T-helper 1 cell treated with Interleukin-12 subunit alpha and Interleukin-12 subunit beta and Interleukin-4 antibody, amounts not matched to agents 30 μg/mL and 1 μg/mL, for 36 hours (primary cell): ENCODE results near the gene PFKP.

Source experiments
- H3K27ac Mint-ChIP-seq: one replicate; pipeline ENCODE4 v1.8.0; 2021; ENCODE audit warnings: mild to moderate bottlenecking, mixed read lengths
- H3K27me3 Mint-ChIP-seq: one replicate; pipeline ENCODE4 v1.8.0; 2021; ENCODE audit warnings: low read depth, mixed read lengths
- H3K36me3 Mint-ChIP-seq: one replicate; pipeline ENCODE4 v1.8.0; 2021; ENCODE audit warnings: low read depth, mixed read lengths
- H3K4me1 Mint-ChIP-seq: one replicate; pipeline ENCODE4 v1.8.0; 2021; ENCODE audit warnings: low read depth, mixed read lengths
- H3K4me3 Mint-ChIP-seq: one replicate; pipeline ENCODE4 v1.8.0; 2021; ENCODE audit warnings: mild to moderate bottlenecking, moderate library complexity, mixed read lengths
- H3K9me3 Mint-ChIP-seq: one replicate; pipeline ENCODE4 v1.8.0; 2021; ENCODE audit warnings: mixed read lengths

PFKP gene

DNA sequence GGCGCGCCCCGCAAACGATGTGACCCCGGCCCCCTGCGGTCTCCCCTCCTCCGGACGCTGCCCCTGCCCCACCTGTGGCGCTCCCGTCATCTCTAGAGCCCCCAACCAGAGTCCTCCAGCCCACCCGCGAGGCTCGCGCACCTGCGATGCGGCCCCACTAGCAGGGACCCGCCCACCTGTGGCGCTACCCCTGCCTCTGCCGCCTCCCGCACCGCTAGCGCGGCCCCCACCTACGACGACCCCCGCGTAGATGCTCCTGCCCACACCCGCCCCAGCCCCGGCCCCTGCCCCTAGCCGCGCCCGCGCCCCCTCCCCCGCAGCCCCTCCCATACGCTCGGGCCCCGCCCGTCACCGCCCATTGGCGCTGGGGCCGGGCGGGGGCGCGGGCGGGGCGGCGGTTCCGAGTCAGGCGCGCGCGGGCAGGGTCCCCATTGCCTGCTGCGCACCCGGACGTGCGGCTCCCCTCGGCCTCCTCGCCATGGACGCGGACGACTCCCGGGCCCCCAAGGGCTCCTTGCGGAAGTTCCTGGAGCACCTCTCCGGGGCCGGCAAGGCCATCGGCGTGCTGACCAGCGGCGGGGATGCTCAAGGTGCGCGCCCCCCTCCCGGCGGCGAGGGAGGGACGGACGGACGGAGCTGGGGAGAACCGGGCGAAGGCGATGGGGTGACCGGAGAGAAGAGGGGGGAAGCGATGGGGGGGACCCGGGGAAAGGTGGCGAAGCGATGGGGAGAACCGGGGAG lies at the start of gene PFKP:
Gene PFKP (plus strand): TSS at position 431 of the 741 bp plus-strand sequence. CDS start 48 bp downstream, at position 479.
- peaks cover 26% of the 10 kb centered on the region for H3K4me1 Mint-ChIP-seq
- H3K27me3 Mint-ChIP-seq: peaks cover 22% of the 10 kb centered on the region
- peaks cover 19% of the 10 kb centered on the region for H3K36me3 Mint-ChIP-seq
- H3K4me3 Mint-ChIP-seq: peak within 1 kb of the TSS; percentile 87
- H3K27ac Mint-ChIP-seq: peak within 1 kb of the TSS; percentile 83
- H3K9me3 Mint-ChIP-seq: no peaks in the 10 kb centered on the region

DNA sequence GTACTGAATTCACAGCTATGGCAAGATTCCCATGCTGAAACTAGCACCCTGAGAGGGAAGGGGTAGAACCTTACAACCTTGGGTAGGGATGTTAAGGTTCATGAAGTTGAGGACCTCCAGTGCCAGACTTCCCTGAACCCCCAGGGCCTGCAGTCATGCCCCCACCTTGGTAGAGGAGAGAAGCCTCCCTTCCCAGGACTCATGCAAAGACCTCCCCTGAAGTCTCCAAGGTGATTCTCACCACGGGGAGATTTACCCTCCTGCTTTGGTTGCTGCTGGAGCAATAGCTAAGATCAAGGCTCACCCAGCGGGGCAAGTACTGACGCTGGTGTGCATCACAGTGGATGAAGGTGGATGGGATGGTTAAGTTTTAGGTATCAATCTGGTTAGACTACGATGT lies 49.1 kb upstream of the PFKP start:
- Mint-ChIP-seq H3K27ac (no peak overlapping the region), H3K27me3 (peaks cover 7% of the 10 kb centered on the region), H3K4me1 (no peaks in the 10 kb centered on the region), H3K36me3 (no peaks in the 10 kb centered on the region), H3K9me3 (no peaks in the 10 kb centered on the region), H3K4me3 (no peak overlapping the region)

DNA sequence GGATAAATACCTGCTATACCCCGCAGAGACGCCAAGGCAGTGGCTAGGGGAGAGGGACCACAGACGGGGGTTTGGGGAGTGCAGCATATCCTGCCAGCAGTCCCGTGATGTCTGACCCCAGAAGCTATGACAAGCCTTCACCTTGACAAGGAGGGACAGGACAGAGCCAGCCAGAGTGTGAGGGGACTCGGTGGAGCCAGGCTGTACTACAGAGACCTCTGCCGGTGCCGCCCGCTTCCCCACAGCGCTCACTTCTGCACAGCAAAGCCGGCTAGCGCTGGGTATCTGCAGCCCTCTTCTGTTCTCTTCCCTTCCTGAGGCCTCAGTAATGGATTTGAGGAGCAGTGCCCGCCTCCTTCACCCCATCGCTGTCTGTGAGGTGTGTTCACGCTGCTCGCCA lies 47.0 kb upstream of the PFKP start:
- H3K9me3 Mint-ChIP-seq: no peaks in the 10 kb centered on the region
- H3K4me1 Mint-ChIP-seq: no peaks in the 10 kb centered on the region
- no peak overlapping the region for H3K27ac Mint-ChIP-seq
- no peaks in the 10 kb centered on the region for H3K27me3 Mint-ChIP-seq
- no peaks in the 10 kb centered on the region for H3K36me3 Mint-ChIP-seq
- H3K4me3 Mint-ChIP-seq: no peak overlapping the region

DNA sequence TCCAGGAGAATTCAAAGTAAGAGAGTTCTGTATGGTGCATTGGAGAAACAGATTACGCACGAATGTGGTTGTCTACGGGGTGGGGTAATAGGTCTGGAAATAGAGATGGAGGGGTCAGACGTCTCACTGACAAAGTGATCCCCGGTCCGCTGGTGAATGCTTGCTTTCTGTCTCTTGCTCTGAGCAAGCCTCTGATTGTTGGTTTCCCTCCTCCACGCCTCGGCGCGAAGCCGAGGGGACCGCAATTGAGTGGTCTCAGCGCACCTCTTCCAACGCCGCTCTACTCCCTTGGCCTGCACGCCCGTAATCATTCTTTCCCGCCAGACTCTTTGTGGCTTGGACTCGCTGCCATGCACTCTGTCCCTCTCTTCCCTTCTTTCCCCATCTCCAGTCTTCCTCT lies 46.5 kb upstream of the PFKP start:
- Mint-ChIP-seq H3K36me3 (no peaks in the 10 kb centered on the region), H3K27ac (no peak overlapping the region), H3K4me1 (no peaks in the 10 kb centered on the region), H3K27me3 (no peaks in the 10 kb centered on the region), H3K9me3 (no peaks in the 10 kb centered on the region), H3K4me3 (no peak overlapping the region)

DNA sequence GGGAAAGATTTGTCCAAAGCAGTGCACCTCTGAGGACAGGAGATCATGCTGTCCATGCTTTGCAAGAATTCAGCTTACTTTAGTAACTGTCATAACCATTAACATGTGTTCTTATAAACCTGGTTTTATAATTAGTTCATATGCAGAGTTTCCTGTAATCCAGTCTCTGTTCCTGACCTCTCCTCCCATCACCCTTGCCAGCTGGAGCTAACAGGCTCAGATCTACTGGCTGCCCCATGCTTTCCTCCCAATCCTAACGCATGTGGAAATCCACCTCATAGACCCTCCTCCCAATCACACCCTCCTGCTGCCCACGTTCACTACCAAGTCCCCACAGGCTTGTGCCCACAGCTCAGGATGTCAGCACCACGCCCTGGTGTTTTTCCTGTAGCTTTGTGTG lies 45.3 kb upstream of the PFKP start:
- Mint-ChIP-seq H3K27me3 (no peaks in the 10 kb centered on the region), H3K27ac (no peak overlapping the region), H3K9me3 (no peaks in the 10 kb centered on the region), H3K4me1 (no peaks in the 10 kb centered on the region), H3K36me3 (no peaks in the 10 kb centered on the region), H3K4me3 (no peak overlapping the region)

DNA sequence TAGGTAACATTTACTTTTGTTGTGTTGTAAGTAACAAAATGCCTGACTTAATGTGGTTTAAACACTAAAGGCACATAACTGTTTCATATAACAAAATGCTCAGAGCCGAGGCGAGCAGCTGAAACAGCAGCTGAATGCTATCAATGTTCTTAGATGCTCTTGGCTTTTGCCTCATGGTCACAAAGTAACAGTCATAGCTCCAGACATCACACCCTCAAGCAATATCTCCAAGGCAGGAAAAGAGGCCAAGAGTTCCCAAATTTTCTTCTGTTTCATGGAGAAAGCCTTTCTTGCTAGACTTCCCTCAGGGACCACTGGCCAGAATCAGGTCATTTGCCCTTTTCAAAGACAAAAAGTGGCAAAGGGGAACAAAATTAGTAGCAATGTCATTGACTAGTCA lies 43.5 kb upstream of the PFKP start:
- Mint-ChIP-seq H3K4me3 (no peak overlapping the region), H3K36me3 (no peaks in the 10 kb centered on the region), H3K4me1 (no peaks in the 10 kb centered on the region), H3K27ac (no peak overlapping the region), H3K27me3 (no peaks in the 10 kb centered on the region), H3K9me3 (no peaks in the 10 kb centered on the region)

DNA sequence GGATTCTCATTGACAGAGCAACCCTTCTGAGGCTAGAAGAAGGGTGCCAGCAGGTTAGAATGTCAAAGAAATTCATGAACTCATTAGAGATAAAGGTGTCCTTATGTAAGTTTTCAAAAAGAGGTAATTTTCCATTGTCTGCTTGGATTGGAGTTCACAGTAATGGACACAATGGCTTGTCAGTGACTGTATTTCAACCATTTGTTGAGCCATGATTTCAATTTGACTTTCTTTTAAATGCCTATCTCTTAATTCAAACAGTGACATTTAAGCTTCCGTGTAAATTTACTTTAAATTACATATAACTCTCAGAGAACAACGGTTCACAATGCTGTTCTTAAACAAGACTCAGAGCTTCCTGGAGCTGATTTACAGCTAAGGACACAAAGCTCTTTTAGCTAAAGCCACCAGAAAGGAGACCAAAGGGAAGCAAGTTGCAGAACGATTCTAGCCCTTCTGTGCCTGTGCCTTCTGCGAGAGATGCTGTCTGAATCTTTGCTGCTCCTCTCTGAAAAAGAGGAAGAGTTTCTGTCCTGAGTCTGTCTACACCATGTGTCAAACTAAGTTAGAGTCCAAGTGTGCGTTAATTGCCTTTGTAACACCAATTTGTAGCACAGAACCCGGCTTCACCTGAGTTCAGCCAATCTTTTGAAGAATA lies 42.2 kb upstream of the PFKP start:
- Mint-ChIP-seq H3K4me3 (no peak overlapping the region), H3K9me3 (no peaks in the 10 kb centered on the region), H3K27ac (no peak overlapping the region), H3K27me3 (peaks cover 4% of the 10 kb centered on the region), H3K4me1 (no peaks in the 10 kb centered on the region), H3K36me3 (no peaks in the 10 kb centered on the region)

DNA sequence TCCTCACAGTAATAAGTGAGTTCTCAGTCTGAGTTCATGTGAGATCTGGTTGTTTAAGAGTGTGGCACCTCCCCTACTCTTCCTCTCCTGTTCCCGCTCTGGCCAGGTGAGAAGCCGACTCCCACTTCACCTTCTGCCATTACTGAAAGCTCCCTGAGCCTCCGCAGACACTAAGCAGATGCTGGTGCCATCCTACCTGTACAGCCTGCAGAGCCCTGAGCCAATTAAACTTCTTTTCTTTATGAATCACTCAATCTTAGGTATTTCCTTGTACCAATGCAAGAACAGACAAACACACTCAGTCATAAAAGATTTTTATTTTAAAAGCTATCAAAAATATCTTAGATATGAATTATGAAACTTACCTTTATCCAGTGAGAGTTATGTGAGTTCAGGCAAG lies 39.5 kb upstream of the PFKP start:
- Mint-ChIP-seq H3K27me3 (peaks cover 12% of the 10 kb centered on the region), H3K4me3 (no peak overlapping the region), H3K36me3 (no peaks in the 10 kb centered on the region), H3K27ac (no peak overlapping the region), H3K4me1 (no peaks in the 10 kb centered on the region), H3K9me3 (no peaks in the 10 kb centered on the region)

DNA sequence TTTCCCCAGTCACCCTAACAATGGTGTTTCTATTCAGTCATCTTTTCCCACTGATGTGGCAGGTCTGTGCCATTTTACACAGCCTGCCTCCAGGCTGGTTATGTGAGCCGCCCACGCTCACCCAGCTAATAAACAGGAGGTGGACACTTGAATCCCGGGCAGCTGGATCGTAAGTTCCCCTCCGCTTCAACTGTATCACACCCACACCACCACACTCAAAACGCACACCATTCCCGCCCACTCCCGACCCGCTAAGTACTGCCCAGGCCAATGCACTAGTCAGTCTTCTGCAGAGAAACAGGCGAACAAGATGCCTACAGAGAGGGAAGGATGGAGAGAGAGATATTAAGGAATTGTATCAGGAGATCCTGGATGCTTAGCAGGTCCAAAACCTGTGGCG lies 38.9 kb upstream of the PFKP start:
- Mint-ChIP-seq H3K9me3 (no peaks in the 10 kb centered on the region), H3K4me1 (no peaks in the 10 kb centered on the region), H3K36me3 (no peaks in the 10 kb centered on the region), H3K4me3 (no peak overlapping the region), H3K27me3 (peaks cover 12% of the 10 kb centered on the region), H3K27ac (no peak overlapping the region)

DNA sequence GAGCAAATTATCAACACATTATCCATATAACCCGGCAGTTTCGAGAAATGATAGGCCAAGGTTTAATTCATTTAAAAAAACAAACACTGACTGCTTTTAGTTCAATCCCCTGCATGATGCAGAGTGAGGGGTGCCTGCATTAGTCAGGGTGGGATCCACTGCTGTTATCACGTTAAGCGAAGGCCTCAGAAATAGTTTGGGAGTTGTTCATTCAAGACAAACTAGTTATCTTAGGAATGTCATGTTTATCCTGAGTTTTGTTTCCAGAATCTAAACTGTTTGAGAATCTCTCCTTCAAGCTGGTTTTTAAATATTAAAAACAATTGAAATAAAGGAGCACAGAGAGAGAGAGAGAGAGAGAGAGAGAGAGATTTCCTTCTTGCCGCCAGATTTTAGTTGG lies 36.6 kb upstream of the PFKP start:
- no peaks in the 10 kb centered on the region for H3K9me3 Mint-ChIP-seq
- no peak overlapping the region for H3K4me3 Mint-ChIP-seq
- no peak overlapping the region for H3K27ac Mint-ChIP-seq
- peaks cover 12% of the 10 kb centered on the region for H3K27me3 Mint-ChIP-seq
- no peaks in the 10 kb centered on the region for H3K36me3 Mint-ChIP-seq
- no peaks in the 10 kb centered on the region for H3K4me1 Mint-ChIP-seq

DNA sequence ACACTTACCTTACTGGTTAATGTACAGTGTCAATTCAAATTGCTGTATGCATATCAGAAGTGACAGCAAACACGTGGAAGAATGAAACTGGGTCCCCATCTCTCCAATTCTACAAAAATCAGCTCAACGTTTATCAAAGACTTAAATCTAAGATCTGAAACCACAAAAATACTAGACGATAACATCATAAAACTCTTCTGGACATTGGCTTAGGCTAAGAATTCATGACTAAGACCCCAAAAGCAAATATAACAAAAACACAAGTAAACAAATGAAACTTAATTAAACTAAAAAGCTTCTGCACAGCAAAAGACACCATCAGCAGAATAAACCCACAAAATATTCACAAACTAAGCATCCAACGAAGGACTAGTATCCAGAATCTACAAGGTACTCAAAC lies 35.9 kb upstream of the PFKP start:
- Mint-ChIP-seq H3K9me3 (no peaks in the 10 kb centered on the region), H3K36me3 (no peaks in the 10 kb centered on the region), H3K27me3 (peaks cover 17% of the 10 kb centered on the region), H3K27ac (no peak overlapping the region), H3K4me3 (no peak overlapping the region), H3K4me1 (peaks cover 4% of the 10 kb centered on the region)

DNA sequence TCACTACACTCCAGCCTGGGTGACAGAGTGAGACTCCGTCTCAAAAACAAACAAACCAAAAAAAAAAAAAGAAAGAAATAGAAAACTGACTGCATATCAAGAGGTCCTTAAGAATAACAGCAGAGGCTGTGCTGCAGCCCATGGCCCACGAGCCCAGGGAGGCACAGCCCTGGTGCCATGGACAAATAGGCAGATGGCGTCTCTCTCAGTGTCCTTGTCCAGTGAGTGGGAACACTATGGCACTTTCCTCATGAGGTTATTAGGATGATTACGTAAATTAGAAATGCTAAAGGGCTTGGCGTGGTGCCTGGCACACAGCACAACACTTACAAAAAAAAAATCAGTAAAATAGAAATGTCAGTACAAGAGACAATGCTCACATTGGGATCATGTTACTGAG lies 33.4 kb upstream of the PFKP start:
- no peaks in the 10 kb centered on the region for H3K36me3 Mint-ChIP-seq
- peaks cover 17% of the 10 kb centered on the region for H3K27me3 Mint-ChIP-seq
- H3K4me3 Mint-ChIP-seq: no peak overlapping the region
- H3K27ac Mint-ChIP-seq: no peak overlapping the region
- H3K9me3 Mint-ChIP-seq: peaks cover 8% of the 10 kb centered on the region
- H3K4me1 Mint-ChIP-seq: peaks cover 4% of the 10 kb centered on the region

DNA sequence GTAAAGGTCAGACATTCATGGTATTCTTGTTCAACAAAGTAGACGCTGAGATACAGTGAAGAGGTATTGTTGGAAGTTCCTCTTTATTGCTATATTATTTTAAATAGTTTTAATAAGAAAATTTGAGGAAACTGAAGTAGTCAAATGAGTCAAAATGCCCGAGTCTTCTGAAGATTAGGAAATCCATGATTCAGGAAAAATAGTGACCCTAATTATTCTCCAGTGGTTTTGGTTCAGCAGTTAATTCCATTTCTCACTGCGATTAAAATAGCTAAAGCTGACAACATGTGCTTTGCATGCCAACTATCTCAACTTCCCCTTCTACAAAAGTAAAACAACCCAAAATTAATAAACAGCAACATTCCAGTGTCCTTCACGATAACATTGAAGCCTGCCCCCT lies 32.7 kb upstream of the PFKP start:
- no peaks in the 10 kb centered on the region for H3K36me3 Mint-ChIP-seq
- no peak overlapping the region for H3K27ac Mint-ChIP-seq
- peaks cover 17% of the 10 kb centered on the region for H3K27me3 Mint-ChIP-seq
- peaks cover 8% of the 10 kb centered on the region for H3K9me3 Mint-ChIP-seq
- H3K4me3 Mint-ChIP-seq: no peak overlapping the region
- H3K4me1 Mint-ChIP-seq: peaks cover 4% of the 10 kb centered on the region

DNA sequence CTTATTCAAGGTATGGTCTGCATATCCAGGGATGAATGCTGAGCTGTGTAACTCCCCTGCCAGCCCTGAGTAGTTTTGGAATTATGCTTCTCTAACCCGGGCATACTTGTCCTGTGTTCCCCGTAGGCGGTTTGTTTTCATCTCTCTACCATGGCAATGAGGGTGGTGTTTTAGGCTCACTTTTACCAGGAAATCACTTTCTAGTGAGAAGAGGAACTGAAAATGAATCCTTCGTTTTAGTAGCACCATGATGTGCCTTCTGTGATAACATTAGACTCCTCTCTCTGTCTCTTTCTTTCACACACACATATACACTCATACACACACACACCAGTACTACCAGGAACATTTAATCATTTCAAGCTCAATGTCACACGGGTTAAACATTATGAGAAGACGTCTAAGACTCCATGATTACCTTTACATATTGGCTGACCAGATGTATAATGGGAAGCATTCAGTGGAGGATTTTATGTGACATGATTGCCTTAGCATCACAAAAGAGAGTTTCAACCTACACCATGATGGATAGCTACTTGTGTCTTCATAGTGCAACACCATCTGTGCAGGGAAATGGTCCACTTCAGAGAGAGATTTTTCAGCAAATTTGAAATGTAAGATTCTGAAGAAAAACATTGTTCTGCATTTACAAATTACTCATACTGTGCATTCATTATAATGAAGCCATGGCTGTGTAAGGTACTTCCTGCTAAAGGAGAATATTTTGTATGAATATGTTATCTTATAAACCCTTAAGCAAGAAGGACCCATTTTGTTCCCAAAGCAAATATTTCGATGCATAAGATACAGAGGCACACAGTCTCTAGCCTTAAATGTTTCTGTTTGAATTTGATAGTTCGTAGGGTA lies 31.0 kb upstream of the PFKP start:
- H3K9me3 Mint-ChIP-seq: peaks cover 12% of the 10 kb centered on the region
- H3K4me3 Mint-ChIP-seq: no peak overlapping the region
- H3K4me1 Mint-ChIP-seq: peaks cover 4% of the 10 kb centered on the region
- no peak overlapping the region for H3K27ac Mint-ChIP-seq
- no peaks in the 10 kb centered on the region for H3K36me3 Mint-ChIP-seq
- peaks cover 11% of the 10 kb centered on the region for H3K27me3 Mint-ChIP-seq

DNA sequence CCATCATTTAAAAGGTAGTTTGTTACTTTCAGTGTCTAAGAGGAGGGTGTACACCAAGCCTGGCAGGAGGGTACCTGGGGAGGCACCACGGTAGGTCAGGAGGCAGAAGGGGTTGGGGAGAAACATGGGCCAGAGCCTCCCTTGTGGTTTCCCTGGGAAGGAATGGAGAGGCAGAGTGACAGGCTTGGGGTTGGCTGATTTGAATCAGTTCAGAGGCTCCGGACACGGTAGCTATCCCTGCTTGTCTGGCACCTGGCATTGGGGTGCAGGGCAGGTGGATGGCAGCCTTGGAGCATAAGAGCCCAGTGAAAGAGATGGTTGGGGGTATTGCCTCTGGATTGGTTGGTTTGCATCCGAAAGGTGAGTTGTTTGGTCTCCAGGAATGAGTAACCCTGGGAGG lies 30.2 kb upstream of the PFKP start:
- Mint-ChIP-seq H3K27ac (no peak overlapping the region), H3K27me3 (peaks cover 4% of the 10 kb centered on the region), H3K36me3 (no peaks in the 10 kb centered on the region), H3K9me3 (peaks cover 12% of the 10 kb centered on the region), H3K4me3 (no peak overlapping the region), H3K4me1 (peaks cover 4% of the 10 kb centered on the region)
